ENCODE measurements around the gene ARL8B. TPM values are rescaled to one million over a fixed set of nuclear protein-coding genes. Genes with fewer than 3 reads are reported as not detected.
A peak's percentile ranks its signal among the peaks of the same experiment; 100 is the strongest.
"Not testable (repeated sequence)": the region's sequence is repeated elsewhere in the genome, so short reads cannot be mapped to it uniquely, and the experiment has no call there.

ARL8B gene
- total RNA-seq (26.1 and 26.4 TPM in 2 replicates), polyA plus RNA-seq (35.9 and 41.1 TPM in 2 replicates)

DNA sequence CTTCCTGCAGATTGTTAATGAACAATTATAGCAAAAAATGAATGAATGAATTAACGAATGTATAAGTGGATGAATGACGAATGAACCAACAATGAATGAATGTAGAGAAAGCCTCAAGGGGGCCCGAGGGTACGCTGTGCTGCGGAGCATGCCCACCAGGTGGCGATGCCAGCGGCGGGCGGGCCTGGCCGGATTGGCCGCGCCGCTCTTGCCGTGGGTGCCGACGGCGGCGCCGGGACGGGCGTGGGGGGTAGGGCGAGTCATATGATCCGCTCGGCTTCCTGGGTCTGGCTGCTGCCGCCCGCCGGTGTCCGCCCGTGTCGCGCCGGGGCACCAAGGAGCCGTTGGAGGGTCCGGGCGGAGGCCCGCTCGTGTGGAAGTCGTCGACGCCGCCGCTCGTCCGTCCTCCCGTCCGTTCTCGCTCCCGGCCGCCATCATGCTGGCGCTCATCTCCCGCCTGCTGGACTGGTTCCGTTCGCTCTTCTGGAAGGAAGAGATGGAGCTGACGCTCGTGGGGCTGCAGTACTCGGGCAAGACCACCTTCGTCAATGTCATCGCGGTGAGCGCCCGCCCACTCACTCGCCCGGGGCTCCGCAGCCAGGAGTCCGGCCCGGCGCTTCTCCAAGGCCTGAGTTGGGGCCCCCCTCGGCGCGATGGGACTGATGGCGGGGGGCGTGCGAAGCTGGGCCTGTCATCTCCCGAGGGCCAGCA is at the start of gene ARL8B:
TSS of gene ARL8B (plus strand) at position 263 of the 711 bp plus-strand sequence. CDS start at position 437, 174 bp downstream.
- Histone ChIP-seq H3K27me3 (no peaks in the 10 kb centered on the region), H3K36me3 (no peaks in the 10 kb centered on the region), H3K4me1 (ENCODE audit: low read depth) (peaks cover 4% of the 10 kb centered on the region), H3K4me3 (peak within 1 kb of the TSS; percentile 91), H3K27ac (peak within 1 kb of the TSS; percentile 88), H3K9me3 (ENCODE audit: low read depth) (no peaks in the 10 kb centered on the region)
- peak; percentile 92 to 93 for DNase-seq (ENCODE audit: low read depth in 1 of 2, low spot score in 1 of 2)
- TF ChIP-seq, protein P1, sequence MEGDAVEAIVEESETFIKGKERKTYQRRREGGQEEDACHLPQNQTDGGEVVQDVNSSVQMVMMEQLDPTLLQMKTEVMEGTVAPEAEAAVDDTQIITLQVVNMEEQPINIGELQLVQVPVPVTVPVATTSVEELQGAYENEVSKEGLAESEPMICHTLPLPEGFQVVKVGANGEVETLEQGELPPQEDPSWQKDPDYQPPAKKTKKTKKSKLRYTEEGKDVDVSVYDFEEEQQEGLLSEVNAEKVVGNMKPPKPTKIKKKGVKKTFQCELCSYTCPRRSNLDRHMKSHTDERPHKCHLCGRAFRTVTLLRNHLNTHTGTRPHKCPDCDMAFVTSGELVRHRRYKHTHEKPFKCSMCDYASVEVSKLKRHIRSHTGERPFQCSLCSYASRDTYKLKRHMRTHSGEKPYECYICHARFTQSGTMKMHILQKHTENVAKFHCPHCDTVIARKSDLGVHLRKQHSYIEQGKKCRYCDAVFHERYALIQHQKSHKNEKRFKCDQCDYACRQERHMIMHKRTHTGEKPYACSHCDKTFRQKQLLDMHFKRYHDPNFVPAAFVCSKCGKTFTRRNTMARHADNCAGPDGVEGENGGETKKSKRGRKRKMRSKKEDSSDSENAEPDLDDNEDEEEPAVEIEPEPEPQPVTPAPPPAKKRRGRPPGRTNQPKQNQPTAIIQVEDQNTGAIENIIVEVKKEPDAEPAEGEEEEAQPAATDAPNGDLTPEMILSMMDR (IDR thresholded peaks at IDR 0.05; ENCODE audit: low read depth, low read length): peak; percentile 96

DNA sequence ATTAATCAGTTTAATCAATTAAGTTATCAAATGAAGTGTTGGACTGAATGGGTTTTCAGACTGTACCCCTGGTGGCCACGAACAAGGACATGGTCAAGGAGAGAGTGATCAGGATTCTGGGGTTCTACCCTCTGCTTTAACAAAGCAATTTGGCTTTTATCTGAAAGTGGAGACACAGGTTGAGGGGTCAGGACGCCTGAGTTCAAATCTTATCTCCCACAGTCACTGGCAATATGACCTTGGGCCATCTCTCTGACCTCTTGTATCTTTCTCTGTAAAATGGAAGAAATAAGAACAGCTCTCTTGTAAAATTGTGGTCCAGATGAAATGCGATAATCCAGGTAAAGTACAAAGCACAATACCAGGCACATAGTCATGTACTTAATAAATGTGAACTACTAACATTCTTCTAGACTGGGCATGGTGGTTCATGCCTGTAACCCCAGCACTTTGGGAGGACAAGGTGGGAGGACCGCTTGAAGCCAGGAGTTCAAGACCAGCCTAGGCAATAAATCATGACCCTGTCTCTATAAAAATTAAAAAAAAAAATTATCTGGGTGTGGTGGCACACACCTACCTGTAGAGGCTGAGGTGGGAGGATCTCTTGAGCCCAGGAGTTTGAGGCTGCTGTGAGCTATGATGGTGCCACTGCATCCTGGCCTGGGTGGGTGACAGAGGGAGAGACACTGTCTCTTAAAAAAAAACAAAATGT is 48.6 kb upstream of the ARL8B start:
- Histone ChIP-seq H3K9me3 (ENCODE audit: low read depth) (no peaks in the 10 kb centered on the region), H3K27ac (no peak overlapping the region), H3K36me3 (no peaks in the 10 kb centered on the region), H3K4me1 (ENCODE audit: low read depth) (no peaks in the 10 kb centered on the region), H3K27me3 (peaks cover 2% of the 10 kb centered on the region), H3K4me3 (no peak overlapping the region)
- DNase-seq (ENCODE audit: low read depth in 1 of 2, low spot score in 1 of 2): no peak
- TF ChIP-seq, protein P1 (IDR thresholded peaks at IDR 0.05; ENCODE audit: low read depth, low read length): no peak

DNA sequence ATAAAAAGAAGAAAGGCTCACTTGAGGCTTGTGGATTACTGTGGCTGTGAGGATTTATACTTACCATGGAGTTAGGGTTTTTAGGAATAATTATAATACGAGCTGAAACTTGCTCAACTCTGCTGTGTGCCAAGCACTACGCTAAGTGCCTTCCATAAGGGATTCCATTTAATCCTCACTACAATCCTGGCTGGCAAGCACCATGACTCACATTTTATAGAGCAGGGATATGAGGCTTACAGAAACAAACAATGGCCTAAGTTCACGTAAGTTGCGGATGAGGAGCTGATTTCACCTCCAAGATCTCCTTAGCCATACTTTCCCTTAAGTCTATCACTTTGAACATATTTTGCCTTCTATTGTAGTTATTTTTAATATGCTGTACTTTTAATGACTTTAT is 43.9 kb upstream of the ARL8B start:
- no peak for DNase-seq (ENCODE audit: low read depth in 1 of 2, low spot score in 1 of 2)

DNA sequence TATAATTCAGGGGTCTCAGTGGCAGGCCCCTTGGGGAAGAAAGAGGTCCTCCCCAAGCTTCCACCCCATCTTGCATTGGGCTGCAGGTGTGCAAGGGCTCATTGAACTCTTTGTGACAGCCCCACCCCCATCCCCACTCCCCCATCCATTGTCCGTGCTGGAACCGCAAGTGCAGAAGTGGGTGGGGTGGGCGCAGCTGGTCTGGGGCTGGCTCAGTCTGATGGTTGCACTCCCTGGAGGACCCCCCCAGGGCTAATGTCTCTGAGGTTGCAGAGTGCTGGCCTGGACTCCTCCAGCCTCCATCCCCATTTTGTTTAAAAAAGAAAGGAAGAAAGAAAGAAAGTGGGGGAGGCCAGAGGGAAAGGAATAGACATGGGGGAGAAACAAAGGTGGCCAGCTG is 42.3 kb upstream of the ARL8B start:
- no peak for DNase-seq (ENCODE audit: low read depth in 1 of 2, low spot score in 1 of 2)
- no peak overlapping the region for H3K27ac ChIP-seq
- TF ChIP-seq, protein P1 (IDR thresholded peaks at IDR 0.05; ENCODE audit: low read depth, low read length): no peak

More for the DNA sequence above, 43.9 kb upstream of the ARL8B start:
- Histone ChIP-seq H3K27me3 (no peaks in the 10 kb centered on the region), H3K9me3 (ENCODE audit: low read depth) (no peaks in the 10 kb centered on the region), H3K4me3 (no peak overlapping the region), H3K36me3 (no peaks in the 10 kb centered on the region), H3K4me1 (ENCODE audit: low read depth) (peaks cover 3% of the 10 kb centered on the region), H3K27ac (no peak overlapping the region)
- TF ChIP-seq, protein P1 (IDR thresholded peaks at IDR 0.05; ENCODE audit: low read depth, low read length): no peak

DNA sequence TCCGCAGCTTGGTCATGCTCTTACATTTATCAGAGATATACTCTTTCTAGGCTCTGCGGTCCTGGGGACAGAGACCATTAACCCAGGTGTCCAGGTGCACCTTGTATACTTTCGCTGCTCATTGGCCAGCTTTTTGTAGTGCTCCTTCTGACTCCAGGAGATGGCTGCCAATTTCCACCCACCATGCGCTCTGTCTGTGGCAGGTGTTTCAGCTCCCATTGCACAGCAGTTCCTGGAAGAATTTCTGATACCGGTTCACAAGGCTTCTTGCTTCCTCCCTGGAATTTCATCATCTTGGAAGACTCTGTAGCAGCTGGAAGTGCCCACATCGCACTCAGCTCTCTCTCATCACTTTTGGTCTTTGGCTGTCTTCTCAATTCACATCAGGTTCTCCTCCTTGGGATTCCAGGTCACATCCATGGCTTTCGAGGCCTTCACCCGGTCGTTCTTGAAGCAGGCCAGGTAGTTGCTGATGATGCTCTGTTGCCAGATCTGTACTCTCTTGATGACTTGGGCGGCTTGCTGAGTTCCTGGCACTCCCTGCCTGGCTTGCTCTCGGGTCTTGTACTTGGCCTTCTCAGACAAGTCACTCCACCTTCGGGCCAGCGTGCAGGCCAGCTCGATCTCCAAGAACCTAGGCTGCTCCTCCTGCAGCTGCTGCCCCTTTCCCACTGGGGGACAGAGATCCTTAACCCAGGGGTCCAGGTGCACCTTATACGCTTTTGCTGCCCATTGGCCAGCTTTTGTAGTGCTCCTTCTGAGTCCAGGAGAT is 41.1 kb upstream of the ARL8B start:
- H3K9me3 ChIP-seq (ENCODE audit: low read depth): no peaks in the 10 kb centered on the region
- H3K36me3 ChIP-seq: no peaks in the 10 kb centered on the region
- no peak overlapping the region for H3K4me3 ChIP-seq
- H3K27ac ChIP-seq: no peak overlapping the region
- peaks cover 3% of the 10 kb centered on the region for H3K4me1 ChIP-seq (ENCODE audit: low read depth)
- no peak for DNase-seq (ENCODE audit: low read depth in 1 of 2, low spot score in 1 of 2)
- H3K27me3 ChIP-seq: no peaks in the 10 kb centered on the region
- TF ChIP-seq, protein P1 (IDR thresholded peaks at IDR 0.05; ENCODE audit: low read depth, low read length): no peak

More for the DNA sequence above, 42.3 kb upstream of the ARL8B start:
- no peaks in the 10 kb centered on the region for H3K9me3 ChIP-seq (ENCODE audit: low read depth)
- no peaks in the 10 kb centered on the region for H3K27me3 ChIP-seq
- no peaks in the 10 kb centered on the region for H3K36me3 ChIP-seq
- peaks cover 3% of the 10 kb centered on the region for H3K4me1 ChIP-seq (ENCODE audit: low read depth)
- H3K4me3 ChIP-seq: no peak overlapping the region

DNA sequence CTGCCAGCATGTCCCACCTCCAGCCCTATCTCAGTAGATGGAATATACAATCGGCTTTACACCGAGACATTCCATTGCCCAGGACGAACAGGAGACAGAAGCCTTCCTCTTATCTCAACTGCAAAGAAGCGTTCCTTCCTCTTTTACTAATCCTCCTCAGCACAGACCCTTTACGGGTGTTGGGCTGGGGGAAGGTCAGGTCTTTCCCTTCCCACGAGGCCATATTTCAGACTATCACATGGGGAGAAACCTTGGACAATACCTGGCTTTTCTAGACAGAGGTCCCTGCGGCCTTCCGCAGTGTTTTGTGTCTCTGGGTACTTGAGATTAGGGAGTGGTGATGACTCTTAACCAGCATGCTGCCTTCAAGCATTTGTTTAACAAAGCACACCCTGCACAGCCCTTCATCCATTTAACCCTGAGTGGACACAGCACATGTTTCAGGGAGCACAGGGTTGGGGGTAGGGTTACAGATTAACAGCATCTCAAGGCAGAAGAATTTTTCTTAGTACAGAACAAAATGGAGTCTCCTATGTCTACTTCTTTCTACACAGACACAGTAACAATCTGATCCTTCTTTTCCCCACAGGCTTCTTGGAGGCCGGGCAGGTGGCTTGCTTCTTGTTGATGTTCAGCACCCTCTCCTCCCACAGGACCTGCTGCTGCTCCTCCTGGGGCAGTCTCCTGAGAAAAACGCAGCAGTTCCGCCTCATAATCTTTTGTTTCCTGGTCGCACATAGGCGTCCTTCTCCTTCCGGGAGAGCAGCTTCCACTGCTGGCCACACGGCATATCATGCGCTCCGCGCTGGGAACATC is 39.9 kb upstream of the ARL8B start:
- not testable (repeated sequence) for H3K9me3 ChIP-seq (ENCODE audit: low read depth); H3K36me3 ChIP-seq; DNase-seq (ENCODE audit: low read depth in 1 of 2, low spot score in 1 of 2); H3K4me3 ChIP-seq; H3K4me1 ChIP-seq (ENCODE audit: low read depth); H3K27me3 ChIP-seq; H3K27ac ChIP-seq

Data from cardiac muscle cell (in vitro differentiated cells and primary cell).